ENCODE results near the gene GJC2.

GRCh38 chr1:228131766-228132165, 18.0 kb upstream of the GJC2 start:
- TF ChIP-seq JUND (IDR thresholded peaks at IDR 0.05) (no peak), CTCF (IDR thresholded peaks at IDR 0.05) (no peak), YY1 (IDR thresholded peaks at IDR 0.05; ENCODE audit: low read depth) (no peak), REST (IDR thresholded peaks at IDR 0.05; ENCODE audit: low read depth, low read length) (no peak)
